ENCODE measurements around the gene IFRD1.

IFRD1 gene

GRCh38 chr7:112414855-112415490 is 35.3 kb upstream of the IFRD1 start:
- peak; percentile 41 for TF ChIP-seq CTCF (IDR thresholded peaks at IDR 0.05; ENCODE audit: low read depth, low read length, missing control alignments)
- DNase-seq (ENCODE audit: extremely low read depth, low read depth), result no peak
- H3K4me3 ChIP-seq (replicated peaks; ENCODE audit: low read depth, low read length), result no peak overlapping the region

GRCh38 chr7:112416127-112416526 is 34.1 kb upstream of the IFRD1 start:
- no peak overlapping the region for H3K4me3 ChIP-seq (replicated peaks; ENCODE audit: low read depth, low read length)
- TF ChIP-seq CTCF (IDR thresholded peaks at IDR 0.05; ENCODE audit: low read depth, low read length, missing control alignments), result no peak

DNA sequence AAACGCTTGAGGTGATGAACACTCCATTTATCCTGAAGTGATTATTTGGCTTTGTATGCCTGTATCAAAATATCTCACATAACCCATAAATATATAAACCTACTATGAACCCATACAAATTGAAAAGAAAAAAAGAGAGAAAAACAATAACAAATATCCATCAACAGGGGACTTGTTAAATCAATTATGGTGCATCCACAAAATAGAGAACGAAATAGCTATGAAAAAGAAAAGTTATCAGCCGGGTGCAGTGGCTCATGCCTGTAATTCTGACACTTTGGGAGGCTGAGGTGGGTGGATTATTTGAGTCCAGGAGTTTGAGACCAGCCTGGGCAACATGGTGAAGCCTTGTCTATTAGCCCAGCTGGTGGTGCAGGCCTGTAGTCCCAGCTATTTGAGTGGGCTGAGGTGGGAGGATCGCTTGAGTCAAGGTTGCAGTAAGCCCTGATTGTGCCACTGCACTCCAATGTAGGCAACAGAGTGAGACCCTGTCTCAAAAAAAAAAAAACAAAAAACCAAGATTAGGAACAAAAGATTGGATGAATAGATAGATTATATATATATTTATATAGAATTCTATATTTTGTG is 30.6 kb upstream of the IFRD1 start:
- no peak for DNase-seq (ENCODE audit: extremely low read depth, low read depth)
- no peak for TF ChIP-seq CTCF (IDR thresholded peaks at IDR 0.05; ENCODE audit: low read depth, low read length, missing control alignments)
- no peak overlapping the region for H3K4me3 ChIP-seq (replicated peaks; ENCODE audit: low read depth, low read length)

More at GRCh38 chr7:112416127-112416526, 34.1 kb upstream of the IFRD1 start:
- no peak for DNase-seq (ENCODE audit: extremely low read depth, low read depth)

DNA sequence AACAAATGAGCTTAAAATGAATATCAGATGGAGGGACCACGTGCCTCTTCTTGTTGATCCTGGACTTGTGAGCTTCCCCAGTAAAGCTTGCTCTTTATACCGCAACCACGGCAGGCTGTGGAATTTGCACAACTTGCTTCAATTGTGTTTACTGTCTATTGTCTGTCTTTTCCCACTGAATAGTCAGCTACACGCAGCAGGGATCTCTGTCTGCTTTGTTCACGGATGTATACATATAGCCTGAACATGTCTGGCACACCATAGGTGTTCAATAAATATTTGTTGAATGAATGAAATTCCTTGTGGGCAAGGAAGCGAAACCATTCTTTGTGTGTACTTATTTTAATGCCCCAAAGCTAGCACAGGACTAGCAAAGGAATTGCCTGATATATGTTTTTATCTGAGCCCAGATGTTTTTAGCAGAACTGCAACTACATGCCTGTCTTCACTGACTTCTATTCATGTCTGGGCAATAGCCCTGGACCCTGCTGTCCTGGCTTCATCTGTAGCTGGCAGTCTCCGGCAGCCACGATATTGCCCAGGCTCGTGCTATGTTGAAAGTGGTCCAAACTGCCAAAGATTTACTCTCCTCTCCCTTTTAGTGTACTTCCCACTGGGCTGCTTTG is 29.9 kb upstream of the IFRD1 start:
- no peak overlapping the region for H3K4me3 ChIP-seq (replicated peaks; ENCODE audit: low read depth, low read length)
- TF ChIP-seq CTCF (IDR thresholded peaks at IDR 0.05; ENCODE audit: low read depth, low read length, missing control alignments), result no peak
- DNase-seq (ENCODE audit: extremely low read depth, low read depth), result peak; percentile 30

GRCh38 chr7:112421666-112422486 is 28.4 kb upstream of the IFRD1 start:
- DNase-seq (ENCODE audit: extremely low read depth, low read depth), result no peak

More at GRCh38 chr7:112421666-112422486, 28.4 kb upstream of the IFRD1 start:
- TF ChIP-seq CTCF (IDR thresholded peaks at IDR 0.05; ENCODE audit: low read depth, low read length, missing control alignments), result no peak
- no peak overlapping the region for H3K4me3 ChIP-seq (replicated peaks; ENCODE audit: low read depth, low read length)
